ENCODE measurements around the gene NRM. TPM values are rescaled to one million over a fixed set of nuclear protein-coding genes. Genes with fewer than 3 reads are reported as not detected.

The NRM gene
- total and polyA plus RNA-seq, 2 experiments from 2014 or later, result 13.8 to 33.8 TPM

DNA sequence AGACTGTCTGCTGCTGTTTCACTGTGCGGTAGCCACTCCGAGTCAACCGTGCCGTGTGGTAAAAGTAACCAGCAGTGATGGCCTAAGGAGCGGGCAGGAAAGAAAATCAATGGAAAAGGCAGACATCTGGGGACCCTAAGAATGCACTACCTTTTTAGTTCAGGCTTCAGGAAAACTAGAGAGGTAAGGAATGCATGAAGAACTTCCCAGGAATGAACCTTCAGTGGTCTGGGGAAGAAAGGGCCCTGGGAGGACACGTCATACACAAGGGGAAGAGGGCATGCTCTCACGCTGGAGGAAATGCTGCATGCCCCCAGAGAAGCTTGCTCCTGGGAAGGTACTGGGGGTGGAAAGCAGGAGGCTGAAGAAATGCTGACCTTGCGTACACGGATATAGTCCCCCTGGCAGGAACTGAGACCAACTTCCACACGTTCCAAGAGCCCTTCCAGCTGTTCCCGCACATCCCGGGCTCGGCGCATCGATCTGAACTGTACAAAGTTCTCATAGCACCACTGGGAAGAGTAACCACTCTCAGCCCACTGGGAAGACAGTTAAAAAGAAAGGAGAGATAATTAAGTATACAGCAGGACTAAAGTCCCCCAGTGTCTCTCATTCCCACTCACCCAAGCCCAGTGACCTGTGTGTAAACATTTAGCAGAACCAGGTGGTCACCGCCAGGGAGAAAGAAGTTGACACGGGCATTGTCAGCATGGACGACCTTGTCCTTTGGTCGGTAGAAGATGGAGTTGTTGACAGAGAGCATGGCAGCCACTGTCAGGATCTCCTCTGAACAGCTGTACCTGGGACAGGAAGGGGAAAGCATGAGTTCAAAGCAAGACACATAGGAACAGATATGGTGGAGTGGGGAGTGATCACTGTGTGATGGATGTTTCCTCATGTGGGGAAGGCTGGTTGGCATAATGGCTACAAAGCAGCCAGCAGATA is 35.7 kb downstream of the NRM start:
- no peaks in the 10 kb centered on the region for H3K4me1 Mint-ChIP-seq
- H3K9me2 ChIP-seq (ENCODE audit: insufficient read depth), result no peaks in the 10 kb centered on the region
- H3K36me3 ChIP-seq (ENCODE audit: insufficient read depth), result peaks cover 25% of the 10 kb centered on the region
- no peak for DNase-seq (ENCODE audit: low spot score)
- no peak overlapping the region for H3K27ac ChIP-seq (ENCODE audit: low read depth)
- no peak overlapping the region for H3K4me3 ChIP-seq
- H3K4me1 ChIP-seq (ENCODE audit: insufficient read depth), result no peaks in the 10 kb centered on the region
- H3K36me3 Mint-ChIP-seq (ENCODE audit: low read depth), result peaks cover 80% of the 10 kb centered on the region
- ATAC-seq, result no peak
- H3K4me2 ChIP-seq, result no peak overlapping the region
- peaks cover 9% of the 10 kb centered on the region for H3K27me3 Mint-ChIP-seq (ENCODE audit: insufficient read depth, low read depth, poor library complexity)
- H4K20me1 ChIP-seq (replicated peaks; ENCODE audit: insufficient read depth), result peaks cover 3% of the 10 kb centered on the region; the same call in 1 of the 2 replicates
- no peak overlapping the region for H2AFZ ChIP-seq
- H3K9me3 Mint-ChIP-seq, result no peaks in the 10 kb centered on the region
- TF ChIP-seq POLR2AphosphoS5 (IDR thresholded peaks at IDR 0.05; ENCODE audit: low read depth) (no peak), ZNF331 (CRISPR knock-in tag; IDR thresholded peaks at IDR 0.05; ENCODE audit: low read depth) (no peak), ZNF114 (CRISPR knock-in tag; IDR thresholded peaks at IDR 0.05) (no peak), JUNB (IDR thresholded peaks at IDR 0.05; ENCODE audit: unreplicated experiment) (no peak), EZH2 (IDR thresholded peaks at IDR 0.05; ENCODE audit: low read depth, unreplicated experiment) (no peak), NANOG (IDR thresholded peaks at IDR 0.05; ENCODE audit: borderline replicate concordance) (no peak), CREB1 (CRISPR knock-in tag; IDR thresholded peaks at IDR 0.05; ENCODE audit: low read depth) (no peak), EZH2phosphoT487 (IDR thresholded peaks at IDR 0.05; ENCODE audit: unreplicated experiment) (no peak), STAT1 (IDR thresholded peaks at IDR 0.05; ENCODE audit: unreplicated experiment) (no peak)
- TF ChIP-seq, protein P1, sequence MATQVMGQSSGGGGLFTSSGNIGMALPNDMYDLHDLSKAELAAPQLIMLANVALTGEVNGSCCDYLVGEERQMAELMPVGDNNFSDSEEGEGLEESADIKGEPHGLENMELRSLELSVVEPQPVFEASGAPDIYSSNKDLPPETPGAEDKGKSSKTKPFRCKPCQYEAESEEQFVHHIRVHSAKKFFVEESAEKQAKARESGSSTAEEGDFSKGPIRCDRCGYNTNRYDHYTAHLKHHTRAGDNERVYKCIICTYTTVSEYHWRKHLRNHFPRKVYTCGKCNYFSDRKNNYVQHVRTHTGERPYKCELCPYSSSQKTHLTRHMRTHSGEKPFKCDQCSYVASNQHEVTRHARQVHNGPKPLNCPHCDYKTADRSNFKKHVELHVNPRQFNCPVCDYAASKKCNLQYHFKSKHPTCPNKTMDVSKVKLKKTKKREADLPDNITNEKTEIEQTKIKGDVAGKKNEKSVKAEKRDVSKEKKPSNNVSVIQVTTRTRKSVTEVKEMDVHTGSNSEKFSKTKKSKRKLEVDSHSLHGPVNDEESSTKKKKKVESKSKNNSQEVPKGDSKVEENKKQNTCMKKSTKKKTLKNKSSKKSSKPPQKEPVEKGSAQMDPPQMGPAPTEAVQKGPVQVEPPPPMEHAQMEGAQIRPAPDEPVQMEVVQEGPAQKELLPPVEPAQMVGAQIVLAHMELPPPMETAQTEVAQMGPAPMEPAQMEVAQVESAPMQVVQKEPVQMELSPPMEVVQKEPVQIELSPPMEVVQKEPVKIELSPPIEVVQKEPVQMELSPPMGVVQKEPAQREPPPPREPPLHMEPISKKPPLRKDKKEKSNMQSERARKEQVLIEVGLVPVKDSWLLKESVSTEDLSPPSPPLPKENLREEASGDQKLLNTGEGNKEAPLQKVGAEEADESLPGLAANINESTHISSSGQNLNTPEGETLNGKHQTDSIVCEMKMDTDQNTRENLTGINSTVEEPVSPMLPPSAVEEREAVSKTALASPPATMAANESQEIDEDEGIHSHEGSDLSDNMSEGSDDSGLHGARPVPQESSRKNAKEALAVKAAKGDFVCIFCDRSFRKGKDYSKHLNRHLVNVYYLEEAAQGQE (IDR thresholded peaks at IDR 0.05; ENCODE audit: unreplicated experiment), result no peak
- TF ChIP-seq, protein P2, sequence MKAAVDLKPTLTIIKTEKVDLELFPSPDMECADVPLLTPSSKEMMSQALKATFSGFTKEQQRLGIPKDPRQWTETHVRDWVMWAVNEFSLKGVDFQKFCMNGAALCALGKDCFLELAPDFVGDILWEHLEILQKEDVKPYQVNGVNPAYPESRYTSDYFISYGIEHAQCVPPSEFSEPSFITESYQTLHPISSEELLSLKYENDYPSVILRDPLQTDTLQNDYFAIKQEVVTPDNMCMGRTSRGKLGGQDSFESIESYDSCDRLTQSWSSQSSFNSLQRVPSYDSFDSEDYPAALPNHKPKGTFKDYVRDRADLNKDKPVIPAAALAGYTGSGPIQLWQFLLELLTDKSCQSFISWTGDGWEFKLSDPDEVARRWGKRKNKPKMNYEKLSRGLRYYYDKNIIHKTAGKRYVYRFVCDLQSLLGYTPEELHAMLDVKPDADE (IDR thresholded peaks at IDR 0.05), result no peak
- TF ChIP-seq, protein P3, sequence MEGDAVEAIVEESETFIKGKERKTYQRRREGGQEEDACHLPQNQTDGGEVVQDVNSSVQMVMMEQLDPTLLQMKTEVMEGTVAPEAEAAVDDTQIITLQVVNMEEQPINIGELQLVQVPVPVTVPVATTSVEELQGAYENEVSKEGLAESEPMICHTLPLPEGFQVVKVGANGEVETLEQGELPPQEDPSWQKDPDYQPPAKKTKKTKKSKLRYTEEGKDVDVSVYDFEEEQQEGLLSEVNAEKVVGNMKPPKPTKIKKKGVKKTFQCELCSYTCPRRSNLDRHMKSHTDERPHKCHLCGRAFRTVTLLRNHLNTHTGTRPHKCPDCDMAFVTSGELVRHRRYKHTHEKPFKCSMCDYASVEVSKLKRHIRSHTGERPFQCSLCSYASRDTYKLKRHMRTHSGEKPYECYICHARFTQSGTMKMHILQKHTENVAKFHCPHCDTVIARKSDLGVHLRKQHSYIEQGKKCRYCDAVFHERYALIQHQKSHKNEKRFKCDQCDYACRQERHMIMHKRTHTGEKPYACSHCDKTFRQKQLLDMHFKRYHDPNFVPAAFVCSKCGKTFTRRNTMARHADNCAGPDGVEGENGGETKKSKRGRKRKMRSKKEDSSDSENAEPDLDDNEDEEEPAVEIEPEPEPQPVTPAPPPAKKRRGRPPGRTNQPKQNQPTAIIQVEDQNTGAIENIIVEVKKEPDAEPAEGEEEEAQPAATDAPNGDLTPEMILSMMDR (conservative IDR thresholded peaks at IDR 0.05; ENCODE audit: low read depth in 2 of 2), result no peak
- TF ChIP-seq, protein P4, sequence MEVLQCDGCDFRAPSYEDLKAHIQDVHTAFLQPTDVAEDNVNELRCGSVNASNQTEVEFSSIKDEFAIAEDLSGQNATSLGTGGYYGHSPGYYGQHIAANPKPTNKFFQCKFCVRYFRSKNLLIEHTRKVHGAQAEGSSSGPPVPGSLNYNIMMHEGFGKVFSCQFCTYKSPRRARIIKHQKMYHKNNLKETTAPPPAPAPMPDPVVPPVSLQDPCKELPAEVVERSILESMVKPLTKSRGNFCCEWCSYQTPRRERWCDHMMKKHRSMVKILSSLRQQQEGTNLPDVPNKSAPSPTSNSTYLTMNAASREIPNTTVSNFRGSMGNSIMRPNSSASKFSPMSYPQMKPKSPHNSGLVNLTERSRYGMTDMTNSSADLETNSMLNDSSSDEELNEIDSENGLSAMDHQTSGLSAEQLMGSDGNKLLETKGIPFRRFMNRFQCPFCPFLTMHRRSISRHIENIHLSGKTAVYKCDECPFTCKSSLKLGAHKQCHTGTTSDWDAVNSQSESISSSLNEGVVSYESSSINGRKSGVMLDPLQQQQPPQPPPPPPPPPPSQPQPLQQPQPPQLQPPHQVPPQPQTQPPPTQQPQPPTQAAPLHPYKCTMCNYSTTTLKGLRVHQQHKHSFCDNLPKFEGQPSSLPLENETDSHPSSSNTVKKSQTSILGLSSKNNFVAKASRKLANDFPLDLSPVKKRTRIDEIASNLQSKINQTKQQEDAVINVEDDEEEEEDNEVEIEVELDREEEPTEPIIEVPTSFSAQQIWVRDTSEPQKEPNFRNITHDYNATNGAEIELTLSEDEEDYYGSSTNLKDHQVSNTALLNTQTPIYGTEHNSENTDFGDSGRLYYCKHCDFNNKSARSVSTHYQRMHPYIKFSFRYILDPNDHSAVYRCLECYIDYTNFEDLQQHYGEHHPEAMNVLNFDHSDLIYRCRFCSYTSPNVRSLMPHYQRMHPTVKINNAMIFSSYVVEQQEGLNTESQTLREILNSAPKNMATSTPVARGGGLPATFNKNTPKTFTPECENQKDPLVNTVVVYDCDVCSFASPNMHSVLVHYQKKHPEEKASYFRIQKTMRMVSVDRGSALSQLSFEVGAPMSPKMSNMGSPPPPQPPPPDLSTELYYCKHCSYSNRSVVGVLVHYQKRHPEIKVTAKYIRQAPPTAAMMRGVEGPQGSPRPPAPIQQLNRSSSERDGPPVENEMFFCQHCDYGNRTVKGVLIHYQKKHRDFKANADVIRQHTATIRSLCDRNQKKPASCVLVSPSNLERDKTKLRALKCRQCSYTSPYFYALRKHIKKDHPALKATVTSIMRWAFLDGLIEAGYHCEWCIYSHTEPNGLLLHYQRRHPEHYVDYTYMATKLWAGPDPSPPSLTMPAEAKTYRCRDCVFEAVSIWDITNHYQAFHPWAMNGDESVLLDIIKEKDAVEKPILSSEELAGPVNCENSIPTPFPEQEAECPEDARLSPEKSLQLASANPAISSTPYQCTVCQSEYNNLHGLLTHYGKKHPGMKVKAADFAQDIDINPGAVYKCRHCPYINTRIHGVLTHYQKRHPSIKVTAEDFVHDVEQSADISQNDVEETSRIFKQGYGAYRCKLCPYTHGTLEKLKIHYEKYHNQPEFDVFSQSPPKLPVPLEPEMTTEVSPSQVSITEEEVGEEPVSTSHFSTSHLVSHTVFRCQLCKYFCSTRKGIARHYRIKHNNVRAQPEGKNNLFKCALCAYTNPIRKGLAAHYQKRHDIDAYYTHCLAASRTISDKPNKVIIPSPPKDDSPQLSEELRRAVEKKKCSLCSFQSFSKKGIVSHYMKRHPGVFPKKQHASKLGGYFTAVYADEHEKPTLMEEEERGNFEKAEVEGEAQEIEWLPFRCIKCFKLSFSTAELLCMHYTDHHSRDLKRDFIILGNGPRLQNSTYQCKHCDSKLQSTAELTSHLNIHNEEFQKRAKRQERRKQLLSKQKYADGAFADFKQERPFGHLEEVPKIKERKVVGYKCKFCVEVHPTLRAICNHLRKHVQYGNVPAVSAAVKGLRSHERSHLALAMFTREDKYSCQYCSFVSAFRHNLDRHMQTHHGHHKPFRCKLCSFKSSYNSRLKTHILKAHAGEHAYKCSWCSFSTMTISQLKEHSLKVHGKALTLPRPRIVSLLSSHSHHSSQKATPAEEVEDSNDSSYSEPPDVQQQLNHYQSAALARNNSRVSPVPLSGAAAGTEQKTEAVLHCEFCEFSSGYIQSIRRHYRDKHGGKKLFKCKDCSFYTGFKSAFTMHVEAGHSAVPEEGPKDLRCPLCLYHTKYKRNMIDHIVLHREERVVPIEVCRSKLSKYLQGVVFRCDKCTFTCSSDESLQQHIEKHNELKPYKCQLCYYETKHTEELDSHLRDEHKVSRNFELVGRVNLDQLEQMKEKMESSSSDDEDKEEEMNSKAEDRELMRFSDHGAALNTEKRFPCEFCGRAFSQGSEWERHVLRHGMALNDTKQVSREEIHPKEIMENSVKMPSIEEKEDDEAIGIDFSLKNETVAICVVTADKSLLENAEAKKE (CRISPR knock-in tag; IDR thresholded peaks at IDR 0.05), result no peak
- peaks cover 7% of the 10 kb centered on the region; the same call in 1 of the 2 replicates for H3F3A ChIP-seq (replicated peaks; ENCODE audit: low read depth)
- no peaks in the 10 kb centered on the region for H3K79me2 ChIP-seq (replicated peaks; ENCODE audit: insufficient read depth)
- no peak overlapping the region for H3K27ac Mint-ChIP-seq
- H3K4me3 Mint-ChIP-seq, result no peak overlapping the region
- no peaks in the 10 kb centered on the region for H3K27me3 ChIP-seq (ENCODE audit: insufficient read depth)
